ENCODE data around the gene TWSG1. TPM values are rescaled to one million over a fixed set of nuclear protein-coding genes. Genes with fewer than 3 reads are reported as not detected.
"Not testable (repeated sequence)": the region's sequence is repeated elsewhere in the genome, so short reads cannot be mapped to it uniquely, and the experiment has no call there.

The TWSG1 gene
- total RNA-seq, 6 donors from 2014 or later = 7.3 to 37.0 (median 29.4) TPM

DNA sequence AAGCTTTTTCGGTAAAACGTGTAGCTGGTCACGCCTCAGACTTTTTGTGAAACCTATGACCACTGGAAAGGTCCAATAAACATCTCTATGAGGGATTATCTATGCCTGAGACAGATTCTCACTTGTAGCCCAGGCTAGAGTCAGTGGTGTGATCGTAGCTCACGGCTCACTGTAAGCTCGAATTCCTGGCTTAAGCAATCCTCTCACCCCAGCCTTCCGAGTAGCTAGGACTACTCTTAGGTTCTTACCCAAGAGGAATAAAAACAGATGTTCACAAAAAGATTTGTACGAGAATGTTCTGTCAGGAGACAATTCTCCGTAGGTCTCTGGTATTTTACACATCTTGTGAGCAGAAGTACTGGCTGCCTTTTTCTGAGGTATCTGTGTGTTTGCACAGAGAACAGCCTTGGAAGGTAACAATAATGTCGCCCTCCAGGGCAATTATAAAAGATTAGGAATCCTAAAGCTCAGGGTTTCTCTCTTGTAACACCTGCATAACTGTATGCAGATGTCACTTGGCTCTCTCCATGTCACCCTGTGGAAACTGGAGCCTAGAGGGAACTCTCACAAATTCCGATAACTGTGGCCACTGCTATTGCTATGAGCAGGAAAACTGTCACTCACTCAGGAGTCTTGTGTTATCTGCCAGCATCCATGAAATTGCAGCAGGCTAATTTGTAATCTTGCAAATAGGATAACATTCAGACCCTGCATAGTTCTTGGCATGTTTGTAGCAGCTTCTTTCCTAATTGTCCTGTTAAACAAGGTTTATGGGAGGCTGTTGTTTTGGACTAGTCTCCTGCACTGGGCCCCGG is 115.2 kb downstream of the TWSG1 start:
- no peak overlapping the region for H3K27ac ChIP-seq
- H3K4me1 ChIP-seq = no peaks in the 10 kb centered on the region
- H3K36me3 ChIP-seq = no peaks in the 10 kb centered on the region
- no peak for TF ChIP-seq POLR2A (IDR thresholded peaks at IDR 0.05)
- no peak for TF ChIP-seq POLR2AphosphoS5 (IDR thresholded peaks at IDR 0.05)
- TF ChIP-seq, protein P1, sequence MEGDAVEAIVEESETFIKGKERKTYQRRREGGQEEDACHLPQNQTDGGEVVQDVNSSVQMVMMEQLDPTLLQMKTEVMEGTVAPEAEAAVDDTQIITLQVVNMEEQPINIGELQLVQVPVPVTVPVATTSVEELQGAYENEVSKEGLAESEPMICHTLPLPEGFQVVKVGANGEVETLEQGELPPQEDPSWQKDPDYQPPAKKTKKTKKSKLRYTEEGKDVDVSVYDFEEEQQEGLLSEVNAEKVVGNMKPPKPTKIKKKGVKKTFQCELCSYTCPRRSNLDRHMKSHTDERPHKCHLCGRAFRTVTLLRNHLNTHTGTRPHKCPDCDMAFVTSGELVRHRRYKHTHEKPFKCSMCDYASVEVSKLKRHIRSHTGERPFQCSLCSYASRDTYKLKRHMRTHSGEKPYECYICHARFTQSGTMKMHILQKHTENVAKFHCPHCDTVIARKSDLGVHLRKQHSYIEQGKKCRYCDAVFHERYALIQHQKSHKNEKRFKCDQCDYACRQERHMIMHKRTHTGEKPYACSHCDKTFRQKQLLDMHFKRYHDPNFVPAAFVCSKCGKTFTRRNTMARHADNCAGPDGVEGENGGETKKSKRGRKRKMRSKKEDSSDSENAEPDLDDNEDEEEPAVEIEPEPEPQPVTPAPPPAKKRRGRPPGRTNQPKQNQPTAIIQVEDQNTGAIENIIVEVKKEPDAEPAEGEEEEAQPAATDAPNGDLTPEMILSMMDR (IDR thresholded peaks at IDR 0.05) = no peak
- no peak for TF ChIP-seq EP300 (IDR thresholded peaks at IDR 0.05)
- no peak overlapping the region for H3K4me3 ChIP-seq
- H3K27me3 ChIP-seq = no peaks in the 10 kb centered on the region
- DNase-seq = no peak
- H3K9me3 ChIP-seq = peaks cover 0 to 9% (median 0%) of the 10 kb centered on the region in 4 donors
- 68 to 74% methylated on average over 12 of the region's 12 CpGs for WGBS, 2 donors
- no peak for ATAC-seq (ENCODE audit: low FRiP score in 2 of 2)

DNA sequence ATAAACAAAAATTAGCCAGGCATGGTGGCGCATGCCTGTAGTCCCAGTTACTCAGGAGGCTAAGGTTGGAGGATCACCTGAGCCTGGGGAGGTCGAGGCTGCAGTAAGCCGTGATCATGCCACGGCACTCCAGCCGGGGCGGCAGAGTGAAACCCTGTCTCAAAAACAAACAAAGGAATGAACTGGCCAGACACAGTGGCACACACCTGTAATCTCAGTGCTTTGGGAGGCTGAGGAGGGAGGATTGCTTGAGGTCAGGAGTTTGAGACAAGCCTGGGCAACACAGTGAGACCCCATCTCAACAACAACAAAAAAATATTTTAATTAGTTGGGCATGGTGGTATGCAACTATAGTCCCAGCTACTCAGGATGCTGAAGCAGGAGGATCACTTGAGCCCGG is 116.3 kb downstream of the TWSG1 start:
- not testable (repeated sequence) for H3K4me1 ChIP-seq; H3K36me3 ChIP-seq; H3K27ac ChIP-seq; H3K4me3 ChIP-seq; H3K27me3 ChIP-seq; ATAC-seq (ENCODE audit: low FRiP score in 2 of 2)
- DNase-seq = peak in 1 of 2 donors; percentile 32
- WGBS, 2 donors = 88 to 93% methylated on average over 7 of the region's 7 CpGs
- H3K9me3 ChIP-seq = peaks cover 2 to 16% (median 6%) of the 10 kb centered on the region in 4 donors

Other genes with a start within 250 kb of the TWSG1 start
- gene NDUFV2, start 232.1 kb upstream of the TWSG1 start, total RNA-seq = 100 to 1,000 TPM in 4 of 6 donors, 10 to 100 TPM in 2; 45.3 to 154 (median 113) TPM
- 10 to 100 TPM; 32.8 to 80.7 (median 65.6) TPM for gene ANKRD12, start 198.0 kb upstream of the TWSG1 start, total RNA-seq
- gene RALBP1, start 140.7 kb downstream of the TWSG1 start, total RNA-seq = 10 to 100 TPM; 39.8 to 82.6 (median 57.6) TPM